Thyroid gland (tissue), 4 donors: ENCODE results near the gene SSH3. TPM values are rescaled to one million over a fixed set of nuclear protein-coding genes. Genes with fewer than 3 reads are reported as not detected.
"Not testable (repeated sequence)": the region's sequence is repeated elsewhere in the genome, so short reads cannot be mapped to it uniquely, and the experiment has no call there.

Source experiments
- DNase-seq, 2 donors: peaks; one replicate each; pipeline ENCODE4 v3.0.0-alpha.2; 2019
- H3K27ac ChIP-seq, 3 donors: fragments of 200-600 bp; sonication (generic); 1 replicate in 2 of 3; 2 replicates in 1 of 3; pipeline ENCODE4 v1.5.1; 2016 to 2019; ENCODE audit warnings: mild to moderate bottlenecking in 1 of 3, moderate library complexity in 1 of 3
- H3K27me3 ChIP-seq: fragments of 200-600 bp; sonication (generic); one replicate; pipeline ENCODE4 v1.5.1; 2019
- H3K36me3 ChIP-seq, 2 donors: fragments of 200-600 bp; sonication (generic); one replicate each; pipeline ENCODE4 v1.5.1; 2016 to 2019
- H3K4me1 ChIP-seq, 2 donors: fragments of 200-600 bp; sonication (generic); one replicate each; pipeline ENCODE4 v1.5.1; 2017 to 2019
- H3K4me3 ChIP-seq, 3 donors: fragments of 200-600 bp; sonication (generic); replicated peaks in 1 of 3; 1 replicate in 2 of 3; 2 replicates in 1 of 3; pipeline ENCODE4 v1.5.1; 2016; ENCODE audit warnings: mild to moderate bottlenecking in 1 of 3
- H3K9me3 ChIP-seq: fragments of 200-600 bp; sonication (generic); one replicate; pipeline ENCODE4 v1.5.1; 2017
- POLR2A ChIP-seq, 2 donors: fragments of 450-650 bp; IDR thresholded peaks; one replicate each; pipeline ENCODE4 v1.6.1; 2017; ENCODE audit warnings: antibody characterized with exemption in 2 of 2, mild to moderate bottlenecking in 2 of 2, moderate library complexity in 1 of 2
- WGBS, 2 donors: methylation state at CpG; one replicate each; pipeline ENCODE4 v1.1.5; 2017; 5-methylcytosine and 5-hydroxymethylcytosine counted together
- intact Hi-C: fragments of 100-400 bp; cut with DNase I; formaldehyde crosslinking; loops from one replicate; pipeline ENCODE4 v1.15.1; 2023
- total RNA-seq, 4 donors: library from RNA; depleted of rRNA; stranded (reverse); fragments of >200 nt; gene quantifications; one replicate each; pipeline ENCODE4 v1.2.3, GENCODE V29; 2016
- TF ChIP-seq, protein P1 (sequence below), 6 experiments: fragments of 200-600 bp in 3 of 6; fragments of 450-650 bp in 3 of 6; sonication (generic) in 3 of 6; IDR thresholded peaks; one replicate each; pipeline ENCODE4 v1.5.1; 2016 to 2019; ENCODE audit warnings: antibody characterized with exemption in 6 of 6, mild to moderate bottlenecking in 2 of 6, inconsistent platforms in 1 of 6, moderate library complexity in 1 of 6

Gene SSH3
- total RNA-seq, 4 donors from 2014 or later: 50.5 to 59.9 (median 54.4) TPM

DNA sequence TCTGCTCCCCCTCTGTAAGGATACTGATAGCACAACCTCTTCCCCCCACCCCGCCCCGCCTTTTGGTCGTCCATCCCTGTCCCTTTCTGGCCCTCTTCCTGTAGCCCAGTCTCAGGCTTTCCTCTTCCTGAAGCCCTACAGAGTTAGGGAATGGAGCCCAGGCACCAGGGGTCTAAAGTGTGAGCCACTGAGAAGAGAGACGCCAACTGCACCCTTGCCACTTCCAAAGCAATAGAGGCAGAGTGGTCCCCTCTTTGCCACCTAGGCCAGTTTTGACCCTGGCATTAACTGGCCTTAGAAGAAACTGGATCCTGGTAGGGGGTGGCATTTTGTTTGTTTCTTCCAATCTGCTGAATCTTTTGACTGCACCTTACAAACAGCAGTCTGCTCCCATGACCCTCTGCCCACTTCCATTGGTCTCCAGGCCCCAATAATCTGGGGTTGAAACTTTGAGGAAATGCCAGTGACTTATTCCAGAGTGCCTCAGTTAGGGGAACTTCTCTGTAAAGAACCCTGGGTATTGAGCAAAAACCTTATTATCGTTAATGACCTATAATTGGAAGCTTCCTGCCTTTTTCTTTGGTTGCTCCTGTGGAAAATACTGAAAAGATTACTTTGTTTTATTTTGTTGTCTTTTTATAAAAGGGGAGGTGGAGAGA lies 46.7 kb upstream of the SSH3 start:
- no peak for TF ChIP-seq POLR2A (IDR thresholded peaks at IDR 0.05)
- TF ChIP-seq, protein P1, sequence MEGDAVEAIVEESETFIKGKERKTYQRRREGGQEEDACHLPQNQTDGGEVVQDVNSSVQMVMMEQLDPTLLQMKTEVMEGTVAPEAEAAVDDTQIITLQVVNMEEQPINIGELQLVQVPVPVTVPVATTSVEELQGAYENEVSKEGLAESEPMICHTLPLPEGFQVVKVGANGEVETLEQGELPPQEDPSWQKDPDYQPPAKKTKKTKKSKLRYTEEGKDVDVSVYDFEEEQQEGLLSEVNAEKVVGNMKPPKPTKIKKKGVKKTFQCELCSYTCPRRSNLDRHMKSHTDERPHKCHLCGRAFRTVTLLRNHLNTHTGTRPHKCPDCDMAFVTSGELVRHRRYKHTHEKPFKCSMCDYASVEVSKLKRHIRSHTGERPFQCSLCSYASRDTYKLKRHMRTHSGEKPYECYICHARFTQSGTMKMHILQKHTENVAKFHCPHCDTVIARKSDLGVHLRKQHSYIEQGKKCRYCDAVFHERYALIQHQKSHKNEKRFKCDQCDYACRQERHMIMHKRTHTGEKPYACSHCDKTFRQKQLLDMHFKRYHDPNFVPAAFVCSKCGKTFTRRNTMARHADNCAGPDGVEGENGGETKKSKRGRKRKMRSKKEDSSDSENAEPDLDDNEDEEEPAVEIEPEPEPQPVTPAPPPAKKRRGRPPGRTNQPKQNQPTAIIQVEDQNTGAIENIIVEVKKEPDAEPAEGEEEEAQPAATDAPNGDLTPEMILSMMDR (IDR thresholded peaks at IDR 0.05): no peak
- H3K27me3 ChIP-seq: no peaks in the 10 kb centered on the region
- H3K9me3 ChIP-seq: no peaks in the 10 kb centered on the region
- intact Hi-C loops: no loop called here
- H3K4me1 ChIP-seq: peaks cover 5 to 8% of the 10 kb centered on the region in 2 donors
- H3K27ac ChIP-seq: no peak overlapping the region
- no peak overlapping the region for H3K4me3 ChIP-seq
- no peak for DNase-seq
- WGBS, 2 donors: 80 to 83% methylated on average over 5 of the region's 5 CpGs
- peaks cover 52 to 54% of the 10 kb centered on the region in 2 donors for H3K36me3 ChIP-seq

DNA sequence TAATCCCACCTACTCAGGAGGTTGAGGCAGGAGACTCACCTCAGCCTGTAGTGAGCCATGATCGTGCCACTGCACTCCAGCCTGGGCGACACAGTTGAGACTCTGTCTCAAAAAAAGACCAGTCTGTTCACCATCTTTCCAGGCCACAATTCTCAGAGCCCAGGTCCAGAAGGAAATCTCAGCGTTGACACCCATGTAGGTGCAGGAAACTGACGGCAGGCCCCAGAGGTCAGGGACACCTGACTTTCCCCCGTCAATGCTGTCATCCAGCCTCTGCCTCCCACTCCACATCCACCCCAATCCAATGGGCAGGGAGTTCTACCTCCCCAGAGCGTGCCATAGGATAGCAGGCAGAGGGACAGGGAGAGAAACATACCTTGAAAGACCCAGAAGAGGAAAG lies 42.9 kb upstream of the SSH3 start:
- DNase-seq: no peak
- WGBS, 2 donors: 86 to 90% methylated on average over 6 of the region's 6 CpGs
- TF ChIP-seq, protein P1 (IDR thresholded peaks at IDR 0.05): no peak
- TF ChIP-seq POLR2A (IDR thresholded peaks at IDR 0.05): no peak
- intact Hi-C loops: no loop called here
- no peaks in the 10 kb centered on the region for H3K9me3 ChIP-seq
- no peak overlapping the region for H3K4me3 ChIP-seq
- H3K27me3 ChIP-seq: no peaks in the 10 kb centered on the region
- H3K27ac ChIP-seq: no peak overlapping the region
- peaks cover 10 to 22% of the 10 kb centered on the region in 2 donors for H3K4me1 ChIP-seq
- peaks cover 14 to 19% of the 10 kb centered on the region in 2 donors for H3K36me3 ChIP-seq

DNA sequence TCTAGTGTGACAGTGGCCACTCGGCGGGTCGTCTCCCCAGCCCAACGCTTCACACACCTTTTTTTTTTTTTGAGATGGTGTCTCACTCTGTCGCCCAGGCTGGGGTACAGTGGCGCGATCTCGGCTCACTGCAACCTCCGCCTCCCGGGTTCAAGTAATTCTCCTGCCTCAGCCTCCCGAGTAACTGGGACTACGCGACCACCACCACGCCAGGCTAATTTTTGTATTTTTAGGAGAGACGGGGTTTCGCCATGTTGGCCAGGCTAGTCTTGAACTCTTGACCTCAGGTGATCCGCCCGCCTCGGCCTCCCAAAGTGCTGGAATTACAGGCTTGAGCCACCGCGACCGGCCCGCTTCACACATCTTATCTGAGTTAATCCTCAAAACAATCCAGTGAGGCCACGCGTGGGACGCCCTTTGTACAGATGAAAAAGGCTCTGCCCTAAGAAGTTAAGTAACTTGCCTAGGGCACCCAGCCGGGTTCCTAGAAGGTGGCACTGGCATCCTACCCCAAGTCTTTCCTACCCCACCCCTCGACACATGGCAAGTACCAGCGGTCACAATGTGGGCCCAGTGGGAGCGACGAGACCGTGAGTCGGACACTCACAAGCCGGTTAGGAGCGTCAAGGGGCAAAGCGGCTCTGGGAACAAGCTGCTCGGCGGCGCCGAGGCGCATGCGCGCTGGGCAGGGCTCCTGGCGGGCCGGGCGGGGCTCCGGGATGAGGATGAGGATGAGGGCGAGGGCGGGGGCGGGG lies 42.3 kb upstream of the SSH3 start:
- Histone ChIP-seq H3K4me1 (peaks cover 10 to 28% of the 10 kb centered on the region in 2 donors), H3K4me3 (peak overlapping the region in 1 of 3 donors; percentile 22), H3K27ac (peak overlapping the region in 1 of 3 donors; percentile 51), H3K36me3 (peaks cover 7 to 13% of the 10 kb centered on the region in 2 donors)
- intact Hi-C loops, H3K27me3 ChIP-seq, H3K9me3 ChIP-seq: not testable (repeated sequence)
- 39 to 48% methylated on average over 30 to 34 of the region's 50 CpGs for WGBS, 2 donors
- peak; percentile 54 for DNase-seq

DNA sequence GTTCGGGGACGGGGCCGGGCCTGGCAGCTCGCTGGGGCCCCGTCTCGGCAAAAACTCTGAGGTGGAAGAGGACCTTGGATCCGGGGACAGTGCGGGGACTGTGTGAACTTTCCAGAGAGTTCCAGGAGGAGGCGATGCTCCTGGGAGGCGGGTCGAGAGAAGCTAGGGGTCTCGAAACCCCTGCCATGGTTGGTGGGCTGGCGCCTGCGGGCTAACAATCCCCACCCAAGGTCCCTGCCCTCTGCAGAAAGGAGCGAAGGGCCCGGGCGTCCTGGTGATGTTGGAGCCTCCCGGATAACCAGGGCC lies 41.7 kb upstream of the SSH3 start:
- H3K4me1 ChIP-seq: peaks cover 10 to 28% of the 10 kb centered on the region in 2 donors
- no peak for TF ChIP-seq POLR2A (IDR thresholded peaks at IDR 0.05)
- TF ChIP-seq, protein P1 (IDR thresholded peaks at IDR 0.05): no peak
- H3K27me3 ChIP-seq: no peaks in the 10 kb centered on the region
- intact Hi-C loops: no loop called here
- no peaks in the 10 kb centered on the region for H3K9me3 ChIP-seq
- peaks cover 2 to 8% of the 10 kb centered on the region in 2 donors for H3K36me3 ChIP-seq
- H3K27ac ChIP-seq: peak overlapping the region in 1 of 3 donors; percentile 51
- no peak for DNase-seq
- 11 to 19% methylated on average over 12 to 18 of the region's 18 CpGs for WGBS, 2 donors
- peak overlapping the region in 1 of 3 donors; percentile 22 for H3K4me3 ChIP-seq

DNA sequence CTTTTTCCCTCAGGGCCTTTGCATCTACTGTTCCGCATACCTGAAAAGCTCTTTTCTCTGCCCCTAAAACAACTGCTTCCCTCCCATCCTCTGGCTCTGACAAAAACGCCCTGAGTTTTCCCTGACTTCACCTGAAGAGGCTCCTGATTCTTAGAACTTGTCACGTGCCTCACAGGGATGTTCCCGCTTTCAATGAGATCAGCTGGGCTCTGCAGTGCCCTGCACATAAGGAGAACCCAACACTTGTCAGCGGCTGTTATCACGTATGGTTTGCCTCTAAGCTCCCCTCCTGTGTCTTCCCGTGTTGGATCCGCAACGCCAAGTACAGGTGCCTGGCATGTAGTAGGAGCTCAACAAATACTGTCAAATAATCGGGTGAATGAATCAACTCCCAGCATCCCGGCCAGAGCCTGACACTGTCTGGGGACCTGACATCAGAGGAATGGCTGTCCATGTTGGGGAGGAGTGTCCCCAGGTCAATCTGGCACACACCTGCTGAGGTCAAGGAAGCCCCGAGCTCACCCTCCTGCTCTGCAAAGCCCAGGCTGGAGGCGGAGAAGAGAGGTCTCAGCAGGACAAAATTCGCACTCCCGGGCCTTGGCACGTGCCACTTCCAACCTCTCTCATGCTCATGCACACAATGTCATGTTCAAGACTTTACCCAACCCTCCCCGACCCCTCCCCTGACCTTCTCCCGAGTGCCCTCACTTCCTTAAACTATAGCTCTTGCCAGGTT lies 41.2 kb upstream of the SSH3 start:
- intact Hi-C loops: no loop called here
- TF ChIP-seq POLR2A (IDR thresholded peaks at IDR 0.05): no peak
- TF ChIP-seq, protein P1 (IDR thresholded peaks at IDR 0.05): no peak
- Histone ChIP-seq H3K27ac (peak overlapping the region in 1 of 3 donors; percentile 17), H3K4me3 (peak overlapping the region in 1 of 3 donors; percentile 22), H3K36me3 (peaks cover 0 to 2% of the 10 kb centered on the region in 2 donors), H3K4me1 (peaks cover 10 to 28% of the 10 kb centered on the region in 2 donors), H3K27me3 (no peaks in the 10 kb centered on the region), H3K9me3 (no peaks in the 10 kb centered on the region)
- DNase-seq: no peak
- 45 to 53% methylated on average over 16 to 18 of the region's 18 CpGs for WGBS, 2 donors
